NB4 (cell line): ENCODE results near the gene CFAP58.

Experiments
- MYC ChIP-seq: IDR thresholded peaks from 2 replicates; pipeline ENCODE4 v1.6.1; 2011; ENCODE audit warnings: low read depth, low read length
- POLR2A ChIP-seq: IDR thresholded peaks from 2 replicates; pipeline ENCODE4 v1.6.1; 2011; ENCODE audit warnings: mild to moderate bottlenecking; ENCODE audit not compliant: insufficient read length; ENCODE audit errors: extremely low read depth

DNA sequence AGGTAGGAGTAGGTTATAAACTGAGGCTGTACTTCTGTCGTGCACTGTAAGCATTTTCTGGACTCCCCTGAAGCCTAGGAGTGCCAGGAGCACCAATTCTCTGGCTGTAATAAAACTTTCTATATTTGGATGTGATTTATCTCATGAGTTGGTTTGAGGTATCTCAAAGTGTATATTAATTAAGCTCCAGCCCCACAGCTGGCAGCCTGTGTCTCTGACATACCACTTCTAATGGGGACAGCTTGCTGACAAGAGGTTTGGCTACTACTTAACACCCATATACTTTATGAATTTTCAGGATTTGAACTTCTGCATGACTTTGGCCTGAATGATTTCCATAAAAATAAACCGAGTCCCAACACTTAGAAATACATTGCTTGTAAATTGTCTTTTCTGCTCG, 35.2 kb downstream of the CFAP58 start:
- TF ChIP-seq MYC (no peak), POLR2A (no peak)
